Glutamatergic neuron (in vitro differentiated cells): ENCODE results near the gene NAV2. TPM values are rescaled to one million over a fixed set of nuclear protein-coding genes. Genes with fewer than 3 reads are reported as not detected.

Experiments
- DNase-seq: peaks from one replicate; pipeline ENCODE4 v3.0.0; 2022
- H3K27ac Mint-ChIP-seq: one replicate; pipeline ENCODE4 v1.8.0; 2020; ENCODE audit warnings: mild to moderate bottlenecking, mixed read lengths, inconsistent platforms; ENCODE audit not compliant: unreplicated experiment
- H3K27me3 Mint-ChIP-seq: one replicate; pipeline ENCODE4 v1.8.0; 2020; ENCODE audit warnings: mild to moderate bottlenecking, moderate library complexity, mixed read lengths, inconsistent platforms; ENCODE audit not compliant: unreplicated experiment
- H3K36me3 Mint-ChIP-seq: one replicate; pipeline ENCODE4 v1.8.0; 2020; ENCODE audit warnings: mild to moderate bottlenecking, mixed read lengths, inconsistent platforms; ENCODE audit not compliant: unreplicated experiment
- H3K4me1 Mint-ChIP-seq: one replicate; pipeline ENCODE4 v1.8.0; 2020; ENCODE audit warnings: mild to moderate bottlenecking, low read depth, mixed read lengths, inconsistent platforms; ENCODE audit not compliant: unreplicated experiment
- H3K4me3 Mint-ChIP-seq: one replicate; pipeline ENCODE4 v1.8.0; 2020; ENCODE audit warnings: mild to moderate bottlenecking, mixed read lengths, inconsistent platforms; ENCODE audit not compliant: unreplicated experiment
- H3K9me3 Mint-ChIP-seq: one replicate; pipeline ENCODE4 v1.8.0; 2020; ENCODE audit warnings: mild to moderate bottlenecking, moderate library complexity, mixed read lengths, inconsistent platforms; ENCODE audit not compliant: unreplicated experiment
- total RNA-seq: library from RNA; stranded (reverse); fragmentation: NEBNext Ultra II Directional; extraction: Animal tissue kit (Norgen Biotek cat#: 25700); gene quantifications from one replicate; pipeline ENCODE4 v1.2.1, GENCODE V29; 2021; ENCODE audit not compliant: unreplicated experiment
- TF ChIP-seq, protein P1 (sequence below): fragments of 200-600 bp; sonication (generic); IDR thresholded peaks from one replicate; pipeline ENCODE4 v1.5.0; 2021; ENCODE audit not compliant: partially characterized antibody, unreplicated experiment

NAV2 gene
- total RNA-seq, 1 donor from 2014 or later = 117 TPM

DNA sequence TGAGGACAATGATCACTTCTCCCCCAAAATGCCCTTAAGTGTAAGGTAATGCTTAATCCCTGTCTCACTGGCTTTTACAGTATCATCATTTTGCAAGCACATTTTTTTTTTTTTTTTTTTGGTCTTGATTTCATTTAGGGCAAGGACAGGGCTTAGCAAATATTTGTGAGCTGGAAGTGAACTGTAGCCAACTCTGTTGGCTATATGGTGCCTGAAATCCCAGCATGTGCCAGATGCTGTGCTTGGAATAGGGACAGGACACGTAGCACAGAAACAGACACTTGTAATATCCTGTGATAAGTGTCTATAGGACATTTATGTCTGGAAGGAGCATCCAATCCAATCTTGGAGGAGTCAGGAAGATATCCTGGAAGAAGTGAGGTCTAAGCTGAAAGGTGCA lies 198.3 kb downstream of the NAV2 start:
- Mint-ChIP-seq H3K4me1 (peaks cover 5% of the 10 kb centered on the region), H3K36me3 (no peaks in the 10 kb centered on the region), H3K27me3 (no peaks in the 10 kb centered on the region), H3K27ac (no peak overlapping the region), H3K9me3 (peaks cover 3% of the 10 kb centered on the region), H3K4me3 (no peak overlapping the region)
- TF ChIP-seq, protein P1, sequence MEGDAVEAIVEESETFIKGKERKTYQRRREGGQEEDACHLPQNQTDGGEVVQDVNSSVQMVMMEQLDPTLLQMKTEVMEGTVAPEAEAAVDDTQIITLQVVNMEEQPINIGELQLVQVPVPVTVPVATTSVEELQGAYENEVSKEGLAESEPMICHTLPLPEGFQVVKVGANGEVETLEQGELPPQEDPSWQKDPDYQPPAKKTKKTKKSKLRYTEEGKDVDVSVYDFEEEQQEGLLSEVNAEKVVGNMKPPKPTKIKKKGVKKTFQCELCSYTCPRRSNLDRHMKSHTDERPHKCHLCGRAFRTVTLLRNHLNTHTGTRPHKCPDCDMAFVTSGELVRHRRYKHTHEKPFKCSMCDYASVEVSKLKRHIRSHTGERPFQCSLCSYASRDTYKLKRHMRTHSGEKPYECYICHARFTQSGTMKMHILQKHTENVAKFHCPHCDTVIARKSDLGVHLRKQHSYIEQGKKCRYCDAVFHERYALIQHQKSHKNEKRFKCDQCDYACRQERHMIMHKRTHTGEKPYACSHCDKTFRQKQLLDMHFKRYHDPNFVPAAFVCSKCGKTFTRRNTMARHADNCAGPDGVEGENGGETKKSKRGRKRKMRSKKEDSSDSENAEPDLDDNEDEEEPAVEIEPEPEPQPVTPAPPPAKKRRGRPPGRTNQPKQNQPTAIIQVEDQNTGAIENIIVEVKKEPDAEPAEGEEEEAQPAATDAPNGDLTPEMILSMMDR = no peak
- no peak for DNase-seq

DNA sequence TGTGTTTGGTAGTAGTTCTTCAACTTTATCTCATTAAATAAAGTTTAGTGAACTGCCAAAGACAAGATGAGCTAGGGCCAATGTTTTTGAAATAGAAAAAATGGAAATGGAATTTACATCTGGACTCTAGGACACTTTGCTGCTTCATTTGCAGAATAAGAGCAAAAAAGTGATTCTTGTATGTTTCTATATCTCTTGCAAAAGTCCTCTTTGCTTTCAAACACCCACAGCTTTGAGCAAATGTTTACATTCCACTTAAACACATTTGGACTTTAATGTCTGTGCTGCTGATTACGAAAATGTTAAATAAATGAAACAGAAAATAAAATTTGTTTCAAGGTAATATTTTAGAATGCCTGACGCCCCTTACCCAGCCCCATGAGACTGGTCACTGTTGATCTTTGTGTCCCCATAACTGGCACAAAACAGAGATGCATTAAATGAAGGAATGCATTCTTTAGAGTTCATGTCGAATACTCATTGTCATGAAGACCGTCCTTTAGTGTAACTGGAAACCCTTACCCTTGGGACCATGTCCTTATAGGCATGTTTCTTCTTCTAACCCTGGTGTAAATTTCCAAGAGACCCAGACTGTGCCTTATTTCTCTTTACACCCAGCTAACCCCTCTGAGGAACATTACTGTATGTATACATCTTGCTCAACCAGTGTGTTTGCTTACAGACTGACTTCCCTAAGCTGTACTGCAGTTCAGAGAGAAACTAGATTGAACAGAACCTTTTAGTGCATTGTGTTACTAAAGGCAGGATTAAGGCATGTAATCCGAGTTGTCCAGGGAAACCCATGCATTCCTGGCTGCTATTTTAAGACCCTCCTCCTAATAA lies 199.7 kb downstream of the NAV2 start:
- TF ChIP-seq, protein P1 = no peak
- H3K4me3 Mint-ChIP-seq = no peak overlapping the region
- DNase-seq = no peak
- H3K4me1 Mint-ChIP-seq = peaks cover 3% of the 10 kb centered on the region
- peaks cover 3% of the 10 kb centered on the region for H3K9me3 Mint-ChIP-seq
- H3K27me3 Mint-ChIP-seq = no peaks in the 10 kb centered on the region
- no peaks in the 10 kb centered on the region for H3K36me3 Mint-ChIP-seq
- H3K27ac Mint-ChIP-seq = no peak overlapping the region

DNA sequence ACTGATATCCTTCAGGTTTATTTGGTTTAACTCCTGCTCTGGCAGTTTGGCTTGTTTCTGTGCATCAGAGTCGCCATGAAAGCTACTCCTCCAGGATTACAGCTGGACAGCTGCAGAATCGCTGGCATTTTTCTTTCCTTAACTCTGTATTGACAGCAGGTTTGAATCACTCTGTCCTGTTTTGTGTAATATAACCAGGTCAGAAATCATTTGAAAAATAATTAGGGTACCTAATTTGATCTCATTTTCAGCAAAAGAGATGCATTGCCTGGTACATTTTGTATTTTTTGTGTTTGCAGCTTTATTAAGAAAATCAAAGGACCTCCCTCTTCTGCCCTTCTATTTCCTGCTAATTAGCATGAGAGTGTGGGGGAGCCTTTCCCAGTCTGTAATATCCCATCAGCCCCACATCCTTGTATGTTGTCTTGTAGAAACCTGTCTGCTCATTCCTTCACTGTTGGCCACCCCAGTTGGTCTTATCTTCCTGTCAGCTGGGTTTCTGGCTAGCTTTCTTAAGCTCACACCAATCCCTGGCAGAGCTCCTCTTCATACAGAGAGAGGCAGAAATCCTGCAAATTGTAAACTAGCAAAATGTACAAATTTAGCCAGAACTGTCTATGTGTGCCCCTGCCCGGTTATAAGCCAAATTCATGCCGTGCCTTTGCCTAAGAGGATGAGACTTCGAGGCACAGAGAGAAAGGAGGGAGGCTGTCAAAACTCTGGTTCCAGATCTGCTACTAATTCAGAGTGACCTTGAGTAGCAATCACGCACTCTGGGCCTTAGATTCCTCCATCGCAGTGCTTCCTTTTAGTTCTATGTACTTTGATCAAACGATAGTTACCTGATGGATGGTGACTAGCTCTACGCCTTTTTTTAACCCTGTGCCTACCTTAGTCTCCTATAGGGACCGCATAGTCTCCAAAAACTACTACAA lies 200.6 kb downstream of the NAV2 start:
- Mint-ChIP-seq H3K4me1 (peaks cover 2% of the 10 kb centered on the region), H3K4me3 (no peak overlapping the region), H3K27ac (no peak overlapping the region), H3K9me3 (peaks cover 3% of the 10 kb centered on the region), H3K36me3 (no peaks in the 10 kb centered on the region), H3K27me3 (no peaks in the 10 kb centered on the region)
- no peak for DNase-seq
- TF ChIP-seq, protein P1 = no peak

DNA sequence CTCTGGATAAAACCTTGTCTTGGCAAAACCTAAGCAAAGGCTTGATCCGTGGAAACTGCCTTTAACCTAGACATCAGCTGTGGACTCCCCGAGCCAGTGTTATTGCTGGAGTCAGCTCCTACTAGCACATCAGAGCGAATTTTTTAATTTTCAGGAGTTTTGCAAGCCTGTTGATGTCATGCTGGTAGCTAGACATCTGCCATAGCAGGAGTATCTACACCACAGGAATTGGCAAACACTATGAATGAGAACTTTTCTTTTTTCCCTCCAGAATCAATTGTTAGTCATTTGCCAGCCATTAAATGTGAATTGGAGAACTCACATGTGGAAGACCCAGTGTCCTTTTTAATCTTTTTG lies 201.2 kb downstream of the NAV2 start:
- peaks cover 3% of the 10 kb centered on the region for H3K9me3 Mint-ChIP-seq
- peaks cover 2% of the 10 kb centered on the region for H3K4me1 Mint-ChIP-seq
- TF ChIP-seq, protein P1 = no peak
- H3K4me3 Mint-ChIP-seq = no peak overlapping the region
- no peaks in the 10 kb centered on the region for H3K36me3 Mint-ChIP-seq
- no peaks in the 10 kb centered on the region for H3K27me3 Mint-ChIP-seq
- DNase-seq = no peak
- H3K27ac Mint-ChIP-seq = no peak overlapping the region
